CD14-positive monocyte (primary cell): ENCODE measurements around the gene FSCN2. TPM values are rescaled to one million over a fixed set of nuclear protein-coding genes. Genes with fewer than 3 reads are reported as not detected.
A peak's percentile ranks its signal among the peaks of the same experiment; 100 is the strongest.

Experiments used
- DNase-seq, 3 donors: peaks; one replicate each; pipeline ENCODE4 v3.0.0-alpha.2; 2011 to 2022
- H2AFZ ChIP-seq: 2 replicates; pipeline ENCODE4 v1.6.0; 2012; ENCODE audit warnings: mild to moderate bottlenecking, low read depth, low read length, inconsistent platforms; ENCODE audit not compliant: insufficient read depth, poor library complexity, severe bottlenecking
- H3K27ac ChIP-seq, 2 donors: 1 replicate in 1 of 2; 2 replicates in 1 of 2; pipeline ENCODE4 v1.5.1; 2012 to 2013; ENCODE audit warnings: low read length in 2 of 2, control low read depth in 1 of 2, inconsistent platforms in 1 of 2, low read depth in 1 of 2, mild to moderate bottlenecking in 1 of 2
- H3K27me3 ChIP-seq, 2 donors: one replicate each; pipeline versions ENCODE4 v1.6.0 to v1.6.1; 2011 to 2013; ENCODE audit warnings: low read length in 2 of 2; ENCODE audit not compliant: control insufficient read depth in 2 of 2, insufficient read depth in 2 of 2
- H3K36me3 ChIP-seq, 2 donors: replicated peaks in 1 of 2; 1 replicate in 1 of 2; 2 replicates in 1 of 2; pipeline versions ENCODE4 v1.5.1 to v1.6.1; 2012 to 2013; ENCODE audit warnings: low read length in 2 of 2, control low read depth in 1 of 2, inconsistent platforms in 1 of 2, mild to moderate bottlenecking in 1 of 2; ENCODE audit not compliant: insufficient read depth in 2 of 2, control insufficient read depth in 1 of 2
- H3K4me1 ChIP-seq, 2 donors: 1 replicate in 1 of 2; 2 replicates in 1 of 2; pipeline versions ENCODE4 v1.5.1 to v1.6.1; 2012 to 2013; ENCODE audit warnings: low read length in 2 of 2, control low read depth in 1 of 2, inconsistent platforms in 1 of 2, mild to moderate bottlenecking in 1 of 2, moderate library complexity in 1 of 2; ENCODE audit not compliant: insufficient read depth in 2 of 2, control insufficient read depth in 1 of 2
- H3K4me2 ChIP-seq: replicated peaks from 2 replicates; pipeline ENCODE3; 2012; ENCODE audit warnings: low read length, moderate library complexity, mild to moderate bottlenecking; ENCODE audit not compliant: poor library complexity, severe bottlenecking; ENCODE audit errors: extremely low read depth
- H3K4me3 ChIP-seq, 3 experiments: fragments of 200-600 bp in 1 of 3; sonication (generic) in 1 of 3; replicated peaks in 1 of 3; 1 replicate in 2 of 3; 2 replicates in 1 of 3; pipeline ENCODE4 v1.5.1; 2011 to 2013; ENCODE audit warnings: low read length in 3 of 3, mild to moderate bottlenecking in 3 of 3, control low read depth in 2 of 3, low read depth in 2 of 3, inconsistent platforms in 1 of 3, moderate library complexity in 1 of 3
- H3K79me2 ChIP-seq: 2 replicates; pipeline ENCODE4 v1.6.0; 2012; ENCODE audit warnings: mild to moderate bottlenecking, control low read depth, inconsistent platforms, low read length, moderate library complexity; ENCODE audit not compliant: insufficient read depth
- H3K9ac ChIP-seq: 2 replicates; pipeline ENCODE4 v1.6.0; 2017; ENCODE audit warnings: low read length, mild to moderate bottlenecking; ENCODE audit not compliant: insufficient read depth, poor library complexity, severe bottlenecking
- H3K9me3 ChIP-seq, 2 donors: replicated peaks in 1 of 2; 1 replicate in 1 of 2; 2 replicates in 1 of 2; pipeline versions ENCODE4 v1.5.1 to v1.6.1; 2012 to 2013; ENCODE audit warnings: low read length in 2 of 2, control low read depth in 1 of 2; ENCODE audit not compliant: control insufficient read depth in 1 of 2, insufficient read depth in 1 of 2
- H4K20me1 ChIP-seq: 2 replicates; pipeline ENCODE4 v1.6.0; 2012; ENCODE audit warnings: mild to moderate bottlenecking, low read length, control low read depth, moderate library complexity; ENCODE audit not compliant: insufficient read depth
- H3K27ac Mint-ChIP-seq, 7 donors: one replicate each; pipeline ENCODE4 v1.8.0; 2020; ENCODE audit warnings: mild to moderate bottlenecking in 7 of 7, mixed read lengths in 7 of 7, moderate library complexity in 6 of 7, inconsistent platforms in 2 of 7
- H3K27me3 Mint-ChIP-seq, 3 donors: one replicate each; pipeline ENCODE4 v1.8.0; 2021 to 2022; ENCODE audit warnings: low read depth in 3 of 3, mild to moderate bottlenecking in 3 of 3, mixed read lengths in 3 of 3, moderate library complexity in 3 of 3, inconsistent platforms in 1 of 3
- H3K36me3 Mint-ChIP-seq, 2 donors: one replicate each; pipeline ENCODE4 v1.8.0; 2020; ENCODE audit warnings: mixed read lengths in 2 of 2, inconsistent platforms in 1 of 2, mild to moderate bottlenecking in 1 of 2
- H3K4me1 Mint-ChIP-seq: one replicate; pipeline ENCODE4 v1.8.0; 2020; ENCODE audit warnings: mild to moderate bottlenecking, mixed read lengths
- H3K4me3 Mint-ChIP-seq, 2 donors: one replicate each; pipeline ENCODE4 v1.8.0; 2020; ENCODE audit warnings: mild to moderate bottlenecking in 2 of 2, mixed read lengths in 2 of 2, moderate library complexity in 1 of 2
- H3K9me3 Mint-ChIP-seq, 7 donors: one replicate each; pipeline ENCODE4 v1.8.0; 2020 to 2022; ENCODE audit warnings: mixed read lengths in 7 of 7, mild to moderate bottlenecking in 6 of 7, moderate library complexity in 6 of 7, inconsistent platforms in 2 of 7
- CTCF ChIP-seq: fragments of 200-600 bp; IDR thresholded peaks from one replicate; pipeline ENCODE4 v1.8.0; 2022; ENCODE audit warnings: antibody characterized with exemption, mild to moderate bottlenecking
- WGBS: methylation state at CpG from one replicate; pipeline ENCODE4 v1.1.5; 2013; ENCODE audit warnings: missing lambda C conversion rate; ENCODE audit not compliant: insufficient coverage; 5-methylcytosine and 5-hydroxymethylcytosine counted together
- intact Hi-C, 2 donors: fragments of 100-400 bp; cut with micrococcal nuclease; formaldehyde crosslinking; loops; one replicate each; pipeline versions ENCODE4 v1.15.0 to v1.15.1; 2023
- polyA plus RNA-seq, 3 donors: library from polyadenylated mRNA; depleted of rRNA in 1 of 3; unstranded in 2 of 3; stranded (reverse) in 1 of 3; fragments of 300-500 nt in 2 of 3; fragments of >200 nt in 1 of 3; fragmentation: Illumina TruSeq in 2 of 3; gene quantifications; 1 replicate in 2 of 3; 2 replicates in 1 of 3; pipeline ENCODE4 v1.2.3, GENCODE V29; 2012 to 2021

The FSCN2 gene
- polyA plus RNA-seq, 3 donors: 0.07 TPM; not detected in 2

- no peak overlapping the region for H3K4me3 ChIP-seq
- H3K36me3 Mint-ChIP-seq: no peaks in the 10 kb centered on the region
- H3K27me3 ChIP-seq: peaks cover 0 to 30% of the 10 kb centered on the region in 2 donors
- no peaks in the 10 kb centered on the region for H3K9me3 ChIP-seq
- no peaks in the 10 kb centered on the region for H3K79me2 ChIP-seq
- no peak overlapping the region for H3K27ac Mint-ChIP-seq
- H3K27me3 Mint-ChIP-seq: peaks cover 18 to 48% (median 31%) of the 10 kb centered on the region in 3 donors
- peaks cover 30 to 39% of the 10 kb centered on the region in 2 donors for H3K4me1 ChIP-seq
- H3K4me2 ChIP-seq: peak overlapping the region; percentile 72
- peak overlapping the region; percentile 27 to 59 for H3K4me3 Mint-ChIP-seq
- no peak overlapping the region for H2AFZ ChIP-seq
- intact Hi-C loops: loop anchor here (5.0 to 10.0 kb wide), 6 partner anchors 48 to 338 kb away; no protein-coding TSS in a partner anchor
- WGBS: 79% methylated on average over 16 of the region's 21 CpGs
- DNase-seq: no peak
- peaks cover 0 to 12% (median 4%) of the 10 kb centered on the region in 7 donors for H3K9me3 Mint-ChIP-seq
- H3K4me1 Mint-ChIP-seq: peaks cover 24% of the 10 kb centered on the region
- no peaks in the 10 kb centered on the region for H3K36me3 ChIP-seq
- H3K9ac ChIP-seq: no peak overlapping the region
- no peaks in the 10 kb centered on the region for H4K20me1 ChIP-seq
- no peak for TF ChIP-seq CTCF
- H3K27ac ChIP-seq: no peak overlapping the region
These were observed 47.8 kb upstream of the FSCN2 start for GRCh38 chr17:81480140-81481072.

- Histone ChIP-seq H3K27ac (no peak overlapping the region), H3K4me3 (peak overlapping the region; percentile 32 to 73 (median 39)), H3K9ac (no peak overlapping the region), H3K9me3 (no peaks in the 10 kb centered on the region), H2AFZ (peak overlapping the region; percentile 69), H3K4me2 (peak overlapping the region; percentile 72), H3K4me1 (peaks cover 35 to 44% of the 10 kb centered on the region in 2 donors), H3K79me2 (no peaks in the 10 kb centered on the region), H4K20me1 (no peaks in the 10 kb centered on the region), H3K27me3 (peaks cover 0 to 30% of the 10 kb centered on the region in 2 donors), H3K36me3 (no peaks in the 10 kb centered on the region)
- Mint-ChIP-seq H3K27me3 (peaks cover 18 to 48% (median 31%) of the 10 kb centered on the region in 3 donors), H3K4me1 (peaks cover 29% of the 10 kb centered on the region), H3K27ac (peak overlapping the region in 1 of 7 donors; percentile 54), H3K4me3 (peak overlapping the region; percentile 62 to 71), H3K36me3 (no peaks in the 10 kb centered on the region), H3K9me3 (peaks cover 0 to 12% (median 4%) of the 10 kb centered on the region in 7 donors)
- intact Hi-C loops: loop anchor here (5.0 to 10.0 kb wide), 6 partner anchors 49 to 339 kb away; no protein-coding TSS in a partner anchor
- WGBS: 2% methylated on average over 88 of the region's 94 CpGs
- TF ChIP-seq CTCF: no peak
- peak; percentile 67 to 83 (median 77) for DNase-seq
These were observed 46.9 kb upstream of the FSCN2 start for GRCh38 chr17:81481073-81481799.
